Measurements from ENCODE around the gene ANXA2R. TPM values are rescaled to one million over a fixed set of nuclear protein-coding genes. Genes with fewer than 3 reads are reported as not detected.

ANXA2R gene
- total and polyA plus RNA-seq, 2 of the 13 experiments (the other 11 are each of a cell fraction or from before 2014, with no cell fraction given), result 0.95 to 1.3 TPM

DNA sequence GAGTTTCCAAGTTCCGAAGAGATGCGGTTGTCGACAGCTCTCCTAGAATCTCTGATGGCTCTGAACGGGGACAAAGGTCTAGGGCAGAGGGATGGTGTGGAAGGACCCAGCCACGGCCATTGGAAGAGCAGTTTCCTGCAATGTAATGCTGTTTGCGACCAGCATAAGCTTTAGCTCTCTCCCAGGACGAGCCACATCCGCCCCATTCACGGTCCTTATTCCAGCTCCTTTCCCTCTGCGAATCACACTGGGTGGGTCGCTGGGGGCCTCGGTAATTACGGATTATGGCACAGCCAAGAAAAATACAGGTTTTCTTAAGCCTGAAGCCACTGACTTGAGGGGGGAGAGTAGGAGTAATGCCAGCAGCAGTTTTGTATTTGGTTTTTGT, 22.7 kb downstream of the ANXA2R start:
- ChIA-PET POLR2A (interaction anchor here (1.1 to 4.7 kb wide), 9 partner anchors 9 to 103 kb away, joined by 3 to 72 read pairs (median 6); partner anchors contain the start of gene ZNF131), CTCF (ENCODE audit: low intra/inter-chr PET ratio, low total read pairs) (interaction anchor here (2.4 kb wide), 2 partner anchors 22 to 48 kb away, joined by 8 to 16 read pairs; no protein-coding TSS in a partner anchor)
- BruUV-seq (replicated peaks), result TSS peak; percentile 75
- Histone ChIP-seq H3K27ac (ENCODE audit: extremely low read length, insufficient read depth, low read length) (peak overlapping the region; percentile 92), H4K20me1 (ENCODE audit: insufficient read depth, low read length) (no peaks in the 10 kb centered on the region), H3K9me3 (ENCODE audit: low read length) (no peaks in the 10 kb centered on the region), H3K9ac (ENCODE audit: insufficient read depth, low read depth, low read length) (peak overlapping the region; percentile 66), H3K36me3 (replicated peaks in 1 of 2; ENCODE audit: control insufficient read depth in 1 of 2, insufficient read depth in 2 of 2, low read length in 2 of 2) (no peaks in the 10 kb centered on the region), H3K4me3 (replicated peaks in 1 of 3; ENCODE audit: insufficient read depth in 1 of 3, low read depth in 2 of 3, low read length in 3 of 3) (peak overlapping the region; percentile 64 to 86 (median 69)), H3K27me3 (ENCODE audit: control insufficient read depth in 1 of 2, insufficient read depth in 2 of 2, low read length in 2 of 2) (no peaks in the 10 kb centered on the region; a peak in 1 of 5 replicates), H2AFZ (ENCODE audit: low read length) (no peak overlapping the region), H3K79me2 (ENCODE audit: insufficient read depth, low read length) (peaks cover 4% of the 10 kb centered on the region), H3K4me2 (ENCODE audit: low read depth, low read length) (peak overlapping the region; percentile 93), H3K4me1 (ENCODE audit: insufficient read depth, low read length) (peaks cover 39% of the 10 kb centered on the region)
- TF ChIP-seq MED8 (CRISPR knock-in tag; IDR thresholded peaks at IDR 0.05; ENCODE audit: insufficient replicate concordance) (peak; percentile 17), AKAP8 (CRISPR knock-in tag; IDR thresholded peaks at IDR 0.05) (no peak), SAFB2 (CRISPR knock-in tag; IDR thresholded peaks at IDR 0.05; ENCODE audit: borderline replicate concordance, low read depth) (no peak), KAT2B (IDR thresholded peaks at IDR 0.05; ENCODE audit: borderline replicate concordance, low read depth, low read length) (no peak), ATF7 (IDR thresholded peaks at IDR 0.05) (no peak), ATF7 (CRISPR knock-in tag; IDR thresholded peaks at IDR 0.05) (0 out of 2 replicates have a peak, but pooled peaks have one; percentile 15), MXD4 (CRISPR knock-in tag; IDR thresholded peaks at IDR 0.05) (peak; percentile 14), HNRNPLL (IDR thresholded peaks at IDR 0.05; ENCODE audit: low read depth, low read length, poor library complexity, severe bottlenecking) (no peak), GABPB1 (CRISPR knock-in tag; IDR thresholded peaks at IDR 0.05) (no peak), ZNF274 (CRISPR knock-in tag; IDR thresholded peaks at IDR 0.05) (0 out of 2 replicates have a peak, but pooled peaks have one; percentile 1), ZNF160 (CRISPR knock-in tag; IDR thresholded peaks at IDR 0.05) (0 out of 2 replicates have a peak, but pooled peaks have one; percentile 12), MED13 (CRISPR knock-in tag; IDR thresholded peaks at IDR 0.05) (no peak), ETV5 (CRISPR knock-in tag; IDR thresholded peaks at IDR 0.05; ENCODE audit: borderline replicate concordance) (0 out of 2 replicates have a peak, but pooled peaks have one; percentile 1), ZNF598 (CRISPR knock-in tag; IDR thresholded peaks at IDR 0.05; ENCODE audit: borderline replicate concordance) (no peak), HNF4A (CRISPR knock-in tag; IDR thresholded peaks at IDR 0.05) (peak; percentile 42; the same call in 1 of the 2 replicates), ZNF570 (CRISPR knock-in tag; IDR thresholded peaks at IDR 0.05; ENCODE audit: borderline replicate concordance) (no peak), HOXD1 (CRISPR knock-in tag; IDR thresholded peaks at IDR 0.05) (no peak), SNAI1 (CRISPR knock-in tag; IDR thresholded peaks at IDR 0.05; ENCODE audit: borderline replicate concordance) (0 out of 2 replicates have a peak, but pooled peaks have one; percentile 5)
- TF ChIP-seq, protein P1, sequence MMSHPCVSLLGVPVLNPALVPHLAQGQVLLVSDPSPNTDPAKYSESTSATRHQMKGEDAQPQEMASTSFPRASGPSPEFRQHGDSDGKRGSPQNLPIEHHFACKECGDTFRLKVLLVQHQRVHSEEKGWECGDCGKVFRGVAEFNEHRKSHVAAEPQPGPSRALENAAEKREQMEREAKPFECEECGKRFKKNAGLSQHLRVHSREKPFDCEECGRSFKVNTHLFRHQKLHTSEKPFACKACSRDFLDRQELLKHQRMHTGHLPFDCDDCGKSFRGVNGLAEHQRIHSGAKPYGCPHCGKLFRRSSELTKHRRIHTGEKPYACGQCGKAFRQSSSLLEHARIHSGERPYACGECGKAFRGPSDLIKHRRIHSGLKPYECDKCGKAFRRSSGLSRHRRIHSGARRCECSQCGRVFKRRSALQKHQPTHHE (CRISPR knock-in tag; IDR thresholded peaks at IDR 0.05; ENCODE audit: borderline replicate concordance), result no peak
- TF ChIP-seq, protein P2, sequence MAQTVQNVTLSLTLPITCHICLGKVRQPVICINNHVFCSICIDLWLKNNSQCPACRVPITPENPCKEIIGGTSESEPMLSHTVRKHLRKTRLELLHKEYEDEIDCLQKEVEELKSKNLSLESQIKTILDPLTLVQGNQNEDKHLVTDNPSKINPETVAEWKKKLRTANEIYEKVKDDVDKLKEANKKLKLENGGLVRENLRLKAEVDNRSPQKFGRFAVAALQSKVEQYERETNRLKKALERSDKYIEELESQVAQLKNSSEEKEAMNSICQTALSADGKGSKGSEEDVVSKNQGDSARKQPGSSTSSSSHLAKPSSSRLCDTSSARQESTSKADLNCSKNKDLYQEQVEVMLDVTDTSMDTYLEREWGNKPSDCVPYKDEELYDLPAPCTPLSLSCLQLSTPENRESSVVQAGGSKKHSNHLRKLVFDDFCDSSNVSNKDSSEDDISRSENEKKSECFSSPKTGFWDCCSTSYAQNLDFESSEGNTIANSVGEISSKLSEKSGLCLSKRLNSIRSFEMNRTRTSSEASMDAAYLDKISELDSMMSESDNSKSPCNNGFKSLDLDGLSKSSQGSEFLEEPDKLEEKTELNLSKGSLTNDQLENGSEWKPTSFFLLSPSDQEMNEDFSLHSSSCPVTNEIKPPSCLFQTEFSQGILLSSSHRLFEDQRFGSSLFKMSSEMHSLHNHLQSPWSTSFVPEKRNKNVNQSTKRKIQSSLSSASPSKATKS (CRISPR knock-in tag; IDR thresholded peaks at IDR 0.05), result peak; percentile 75; the same call in 1 of the 2 replicates
- in situ Hi-C loops (cut with HindIII; ENCODE audit: extremely low pct_ligation_motif_present, low pct_unique_long_range_greater_than_20kb) (loop anchor here (25.0 kb wide), 1 partner anchor 205 kb away; the partner anchor contains the start of gene SELENOP), intact Hi-C loops (cut with micrococcal nuclease; ENCODE audit: unreplicated experiment) (loop anchor here (10.0 kb wide), 1 partner anchor 203 kb away; the partner anchor contains the start of gene SELENOP)
- whole genome bisulfite sequencing (ENCODE audit: low lambda C conversion rate), result under 1% methylated on average over 13 of the region's 13 CpGs
- peak; percentile 35 for DNase-seq (ENCODE audit: low spot score)
- peak; percentile 62 for FAIRE-seq
- ATAC-seq, result peak; percentile 83
